ENCODE measurements around the gene ERCC6L2. TPM values are rescaled to one million over a fixed set of nuclear protein-coding genes. Genes with fewer than 3 reads are reported as not detected.

ERCC6L2 gene
- total RNA-seq, 4 donors from 2014 or later = 62.4 to 199 (median 101) TPM

GRCh38 chr9:95876138-95876444 lies 600 bp downstream of the ERCC6L2 start:
- TF ChIP-seq POLR2A (IDR thresholded peaks at IDR 0.05) = no peak
- TF ChIP-seq, protein P1, sequence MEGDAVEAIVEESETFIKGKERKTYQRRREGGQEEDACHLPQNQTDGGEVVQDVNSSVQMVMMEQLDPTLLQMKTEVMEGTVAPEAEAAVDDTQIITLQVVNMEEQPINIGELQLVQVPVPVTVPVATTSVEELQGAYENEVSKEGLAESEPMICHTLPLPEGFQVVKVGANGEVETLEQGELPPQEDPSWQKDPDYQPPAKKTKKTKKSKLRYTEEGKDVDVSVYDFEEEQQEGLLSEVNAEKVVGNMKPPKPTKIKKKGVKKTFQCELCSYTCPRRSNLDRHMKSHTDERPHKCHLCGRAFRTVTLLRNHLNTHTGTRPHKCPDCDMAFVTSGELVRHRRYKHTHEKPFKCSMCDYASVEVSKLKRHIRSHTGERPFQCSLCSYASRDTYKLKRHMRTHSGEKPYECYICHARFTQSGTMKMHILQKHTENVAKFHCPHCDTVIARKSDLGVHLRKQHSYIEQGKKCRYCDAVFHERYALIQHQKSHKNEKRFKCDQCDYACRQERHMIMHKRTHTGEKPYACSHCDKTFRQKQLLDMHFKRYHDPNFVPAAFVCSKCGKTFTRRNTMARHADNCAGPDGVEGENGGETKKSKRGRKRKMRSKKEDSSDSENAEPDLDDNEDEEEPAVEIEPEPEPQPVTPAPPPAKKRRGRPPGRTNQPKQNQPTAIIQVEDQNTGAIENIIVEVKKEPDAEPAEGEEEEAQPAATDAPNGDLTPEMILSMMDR (IDR thresholded peaks at IDR 0.05) = no peak
- Histone ChIP-seq H3K27ac (no peak overlapping the region), H3K4me1 (peaks cover 0 to 10% (median 0%) of the 10 kb centered on the region in 4 donors)

GRCh38 chr9:95876595-95876994 lies 1.1 kb downstream of the ERCC6L2 start:
- Histone ChIP-seq H3K27ac (no peak overlapping the region), H3K36me3 (no peaks in the 10 kb centered on the region), H3K4me3 (peak overlapping the region in 1 of 4 donors; percentile 85), H3K4me1 (peaks cover 0 to 10% (median 0%) of the 10 kb centered on the region in 4 donors), H3K27me3 (no peaks in the 10 kb centered on the region), H3K9me3 (no peaks in the 10 kb centered on the region)
- no peak for TF ChIP-seq POLR2A (IDR thresholded peaks at IDR 0.05)
- TF ChIP-seq, protein P1 (IDR thresholded peaks at IDR 0.05) = no peak
- DNase-seq = no peak

More at GRCh38 chr9:95876138-95876444, 600 bp downstream of the ERCC6L2 start:
- no peaks in the 10 kb centered on the region for H3K27me3 ChIP-seq
- no peaks in the 10 kb centered on the region for H3K9me3 ChIP-seq
- H3K4me3 ChIP-seq = peak overlapping the region in 1 of 4 donors; percentile 85
- H3K36me3 ChIP-seq = no peaks in the 10 kb centered on the region
- no peak for DNase-seq

DNA sequence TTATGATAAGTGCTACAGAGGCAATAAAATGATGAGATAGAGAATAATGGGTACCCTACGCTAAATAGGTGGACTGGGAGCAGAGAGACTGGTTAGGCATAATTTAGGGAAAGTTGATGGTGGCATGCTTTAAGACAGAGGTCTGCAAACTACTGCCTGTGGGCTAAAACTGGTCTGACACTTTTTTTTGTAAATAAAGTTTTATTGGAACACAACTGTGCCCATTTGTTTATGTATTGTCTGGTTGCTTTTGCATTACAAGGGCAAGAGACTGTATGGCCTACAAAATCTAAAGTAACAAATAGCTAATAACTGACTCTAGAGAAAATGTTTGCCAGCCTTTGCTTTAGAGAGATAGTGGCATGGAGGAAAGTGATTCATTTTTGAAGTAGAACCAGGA lies 2.5 kb downstream of the ERCC6L2 start:
- DNase-seq = no peak
- Histone ChIP-seq H3K27ac (no peak overlapping the region), H3K36me3 (no peaks in the 10 kb centered on the region), H3K4me3 (no peak overlapping the region), H3K4me1 (peaks cover 0 to 10% (median 0%) of the 10 kb centered on the region in 4 donors), H3K27me3 (no peaks in the 10 kb centered on the region), H3K9me3 (no peaks in the 10 kb centered on the region)
- TF ChIP-seq, protein P1 (IDR thresholded peaks at IDR 0.05) = no peak
- no peak for TF ChIP-seq POLR2A (IDR thresholded peaks at IDR 0.05)

GRCh38 chr9:95879591-95879990 lies 4.1 kb downstream of the ERCC6L2 start:
- peaks cover 0 to 4% (median 0%) of the 10 kb centered on the region in 3 donors for H3K36me3 ChIP-seq
- H3K9me3 ChIP-seq = no peaks in the 10 kb centered on the region
- peaks cover 0 to 1% (median 0%) of the 10 kb centered on the region in 4 donors for H3K4me1 ChIP-seq
- H3K27me3 ChIP-seq = no peaks in the 10 kb centered on the region
- no peak for TF ChIP-seq POLR2A (IDR thresholded peaks at IDR 0.05)
- TF ChIP-seq, protein P1 (IDR thresholded peaks at IDR 0.05) = no peak
- peak overlapping the region in 2 of 4 donors; percentile 31 to 37 for H3K27ac ChIP-seq
- DNase-seq = no peak
- no peak overlapping the region for H3K4me3 ChIP-seq

DNA sequence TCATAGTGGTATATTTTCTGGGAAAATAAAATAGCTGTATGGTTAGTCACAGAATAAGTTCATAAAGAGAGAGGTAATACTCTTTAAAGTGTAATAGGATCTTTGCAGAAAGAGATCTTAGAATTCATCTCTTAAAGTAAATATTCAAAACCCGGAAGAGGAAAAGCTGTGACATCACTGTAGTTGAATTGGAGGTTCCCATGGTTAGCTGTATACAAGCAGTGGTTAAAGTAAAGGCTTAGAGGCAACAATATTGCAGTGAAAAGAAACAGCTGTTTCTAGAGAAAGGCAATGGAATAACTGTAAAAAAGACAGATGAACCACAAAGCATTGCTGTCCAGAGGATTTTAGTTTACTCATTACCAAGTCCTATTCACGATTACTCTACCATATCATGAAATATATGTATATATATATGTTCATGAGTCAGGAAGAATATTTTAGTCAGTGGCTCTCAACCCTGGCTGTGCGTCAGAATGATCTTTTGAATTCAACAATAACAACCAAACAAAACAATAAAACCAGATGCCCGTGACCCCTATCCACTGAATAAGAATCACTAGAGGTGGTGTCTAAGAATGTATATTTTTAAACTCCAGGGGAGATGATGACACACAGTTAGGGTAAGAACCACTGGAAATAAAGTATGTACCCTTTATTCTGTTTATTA lies 4.7 kb downstream of the ERCC6L2 start:
- Histone ChIP-seq H3K4me3 (no peak overlapping the region), H3K27ac (peak overlapping the region in 2 of 4 donors; percentile 3 to 37), H3K36me3 (peaks cover 0 to 4% (median 0%) of the 10 kb centered on the region in 3 donors), H3K27me3 (no peaks in the 10 kb centered on the region), H3K4me1 (no peaks in the 10 kb centered on the region), H3K9me3 (no peaks in the 10 kb centered on the region)
- no peak for DNase-seq
- TF ChIP-seq POLR2A (IDR thresholded peaks at IDR 0.05) = no peak
- TF ChIP-seq, protein P1 (IDR thresholded peaks at IDR 0.05) = no peak

Data from Peyer's patch (tissue), 4 donors.